Gastrocnemius medialis (tissue), 4 donors: ENCODE results near the gene PDE4D.

Source experiments
- CTCF ChIP-seq, 5 experiments: fragments of 450-650 bp in 3 of 5; fragments of 200-600 bp in 2 of 5; sonication (generic) in 2 of 5; IDR thresholded peaks in 4 of 5; conservative IDR thresholded peaks in 1 of 5; 1 replicate in 4 of 5; 2 replicates in 1 of 5; pipeline ENCODE4 v1.5.1; 2016 to 2019; ENCODE audit warnings: antibody characterized with exemption in 5 of 5, mild to moderate bottlenecking in 3 of 5, moderate library complexity in 3 of 5
- POLR2A ChIP-seq, 2 donors: fragments of 450-650 bp; IDR thresholded peaks; one replicate each; pipeline ENCODE4 v1.6.1; 2017; ENCODE audit warnings: antibody characterized with exemption in 2 of 2, mild to moderate bottlenecking in 2 of 2, moderate library complexity in 2 of 2

GRCh38 chr5:59464969-59465368 is 428.6 kb downstream of the PDE4D start:
- TF ChIP-seq CTCF (IDR thresholded peaks at IDR 0.05 in 4 of 5, conservative IDR thresholded peaks at IDR 0.05 in 1 of 5) (no peak), POLR2A (IDR thresholded peaks at IDR 0.05) (no peak)
